ENCODE results near the gene UMAD1. TPM values are rescaled to one million over a fixed set of nuclear protein-coding genes. Genes with fewer than 3 reads are reported as not detected.

The UMAD1 gene
- total RNA-seq, 2 donors from 2014 or later, result 19.5 to 31.4 TPM

GRCh38 chr7:7704867-7705266 lies 64.3 kb downstream of the UMAD1 start:
- Histone ChIP-seq H3K36me3 (no peaks in the 10 kb centered on the region), H3K4me3 (no peak overlapping the region), H3K9me3 (no peaks in the 10 kb centered on the region), H3K27me3 (replicated peaks; ENCODE audit: insufficient read depth) (no peaks in the 10 kb centered on the region), H3K27ac (no peak overlapping the region), H3K4me1 (replicated peaks) (no peaks in the 10 kb centered on the region)
- intact Hi-C loops (cut with DNase I), result no loop called here
- no peak for TF ChIP-seq POLR2A (IDR thresholded peaks at IDR 0.05)
- TF ChIP-seq CTCF (IDR thresholded peaks at IDR 0.05), result no peak
- TF ChIP-seq POLR2AphosphoS5 (IDR thresholded peaks at IDR 0.05), result no peak
- WGBS, result 39% methylated on average over 4 of the region's 4 CpGs
- DNase-seq (ENCODE audit: low spot score), result no peak

DNA sequence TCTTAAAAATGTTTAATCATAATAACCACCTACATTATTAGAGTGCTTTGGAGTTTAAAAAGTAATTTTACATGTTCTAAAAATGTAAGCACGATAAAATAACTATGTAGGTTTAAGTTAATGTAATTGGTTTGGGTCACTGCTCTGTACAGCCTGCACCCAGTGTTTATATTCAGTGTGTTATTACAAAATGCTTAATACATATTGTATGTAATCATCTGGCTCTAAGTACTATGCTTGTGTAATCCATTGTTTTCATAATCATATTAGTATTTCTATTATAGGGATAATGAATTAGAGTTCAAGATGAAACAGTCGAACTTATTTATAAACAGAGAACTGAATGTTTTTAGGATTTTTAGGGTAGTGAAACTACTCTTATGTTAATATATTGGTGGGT lies 64.8 kb downstream of the UMAD1 start:
- H3K27me3 ChIP-seq (replicated peaks; ENCODE audit: insufficient read depth), result no peaks in the 10 kb centered on the region
- no peak for DNase-seq (ENCODE audit: low spot score)
- H3K9me3 ChIP-seq, result no peaks in the 10 kb centered on the region
- no peak overlapping the region for H3K4me3 ChIP-seq
- H3K36me3 ChIP-seq, result no peaks in the 10 kb centered on the region
- H3K27ac ChIP-seq, result no peak overlapping the region
- intact Hi-C loops (cut with DNase I), result no loop called here
- no peak for TF ChIP-seq POLR2AphosphoS5 (IDR thresholded peaks at IDR 0.05)
- TF ChIP-seq POLR2A (IDR thresholded peaks at IDR 0.05), result no peak
- TF ChIP-seq CTCF (IDR thresholded peaks at IDR 0.05), result no peak
- no peaks in the 10 kb centered on the region for H3K4me1 ChIP-seq (replicated peaks)
- 74% methylated on average over 2 of the region's 2 CpGs for WGBS

GRCh38 chr7:7706101-7706511 lies 65.6 kb downstream of the UMAD1 start:
- TF ChIP-seq POLR2AphosphoS5 (IDR thresholded peaks at IDR 0.05) (no peak), CTCF (IDR thresholded peaks at IDR 0.05) (no peak), POLR2A (IDR thresholded peaks at IDR 0.05) (no peak)
- no peak overlapping the region for H3K27ac ChIP-seq

DNA sequence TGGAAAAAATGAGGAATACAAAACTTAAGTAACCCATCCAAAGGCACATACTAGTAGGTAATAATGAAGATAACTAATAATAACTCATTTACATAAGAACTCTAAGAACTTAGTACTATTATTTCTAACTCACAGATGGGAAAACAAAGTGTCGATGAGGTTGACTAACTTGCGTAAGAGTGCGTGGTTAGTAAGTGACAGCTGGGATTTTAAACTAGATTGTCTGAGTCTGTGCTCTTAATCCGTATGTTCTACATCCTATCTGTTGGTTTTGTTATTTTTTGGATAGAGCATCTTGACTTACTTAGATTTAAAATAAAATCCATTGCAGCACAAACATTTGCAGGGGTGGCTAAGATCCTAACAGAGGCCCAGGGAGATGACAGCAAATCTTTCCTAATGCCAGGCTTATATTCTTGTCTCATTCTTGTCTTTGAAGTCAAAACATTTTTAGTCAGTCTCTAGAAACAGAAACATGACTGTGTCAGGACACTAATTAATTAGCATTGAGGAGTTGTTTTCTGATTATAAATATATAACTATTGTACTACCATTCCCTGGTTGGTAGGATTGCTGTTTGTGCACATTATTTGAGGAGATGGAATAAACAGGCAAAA lies 66.1 kb downstream of the UMAD1 start:
- DNase-seq (ENCODE audit: low spot score), result no peak
- Histone ChIP-seq H3K27me3 (replicated peaks; ENCODE audit: insufficient read depth) (no peaks in the 10 kb centered on the region), H3K9me3 (no peaks in the 10 kb centered on the region), H3K27ac (no peak overlapping the region), H3K4me3 (no peak overlapping the region), H3K4me1 (replicated peaks) (no peaks in the 10 kb centered on the region), H3K36me3 (no peaks in the 10 kb centered on the region)
- intact Hi-C loops (cut with DNase I), result no loop called here
- WGBS, result 91% methylated on average over 4 of the region's 4 CpGs
- TF ChIP-seq POLR2A (IDR thresholded peaks at IDR 0.05), result no peak
- TF ChIP-seq POLR2AphosphoS5 (IDR thresholded peaks at IDR 0.05), result no peak
- TF ChIP-seq CTCF (IDR thresholded peaks at IDR 0.05), result no peak

More at GRCh38 chr7:7706101-7706511, 65.6 kb downstream of the UMAD1 start:
- Histone ChIP-seq H3K4me1 (replicated peaks) (no peaks in the 10 kb centered on the region), H3K9me3 (no peaks in the 10 kb centered on the region), H3K27me3 (replicated peaks; ENCODE audit: insufficient read depth) (no peaks in the 10 kb centered on the region), H3K36me3 (no peaks in the 10 kb centered on the region), H3K4me3 (no peak overlapping the region)
- 97% methylated on average over 1 of the region's 1 CpG for WGBS
- intact Hi-C loops (cut with DNase I), result no loop called here
- DNase-seq (ENCODE audit: low spot score), result no peak

GRCh38 chr7:7707246-7707645 lies 66.7 kb downstream of the UMAD1 start:
- intact Hi-C loops (cut with DNase I), result no loop called here
- Histone ChIP-seq H3K4me3 (no peak overlapping the region), H3K4me1 (replicated peaks) (no peaks in the 10 kb centered on the region), H3K36me3 (no peaks in the 10 kb centered on the region), H3K9me3 (no peaks in the 10 kb centered on the region), H3K27ac (no peak overlapping the region), H3K27me3 (replicated peaks; ENCODE audit: insufficient read depth) (no peaks in the 10 kb centered on the region)
- DNase-seq (ENCODE audit: low spot score), result no peak
- 67% methylated on average over 2 of the region's 2 CpGs for WGBS
- no peak for TF ChIP-seq CTCF (IDR thresholded peaks at IDR 0.05)
- TF ChIP-seq POLR2AphosphoS5 (IDR thresholded peaks at IDR 0.05), result no peak
- no peak for TF ChIP-seq POLR2A (IDR thresholded peaks at IDR 0.05)
